HG03045 (cell line): ENCODE measurements around the gene ZNF467.
A peak's percentile ranks its signal among the peaks of the same experiment; 100 is the strongest.

ENCODE experiments used
- ATAC-seq: cut with Tn5 transposase; IDR thresholded peaks from one replicate; pipeline ENCODE4 v1.9.1; 2021; ENCODE audit warnings: mild to moderate bottlenecking, moderate library complexity; ENCODE audit not compliant: unreplicated experiment

The ZNF467 gene

DNA sequence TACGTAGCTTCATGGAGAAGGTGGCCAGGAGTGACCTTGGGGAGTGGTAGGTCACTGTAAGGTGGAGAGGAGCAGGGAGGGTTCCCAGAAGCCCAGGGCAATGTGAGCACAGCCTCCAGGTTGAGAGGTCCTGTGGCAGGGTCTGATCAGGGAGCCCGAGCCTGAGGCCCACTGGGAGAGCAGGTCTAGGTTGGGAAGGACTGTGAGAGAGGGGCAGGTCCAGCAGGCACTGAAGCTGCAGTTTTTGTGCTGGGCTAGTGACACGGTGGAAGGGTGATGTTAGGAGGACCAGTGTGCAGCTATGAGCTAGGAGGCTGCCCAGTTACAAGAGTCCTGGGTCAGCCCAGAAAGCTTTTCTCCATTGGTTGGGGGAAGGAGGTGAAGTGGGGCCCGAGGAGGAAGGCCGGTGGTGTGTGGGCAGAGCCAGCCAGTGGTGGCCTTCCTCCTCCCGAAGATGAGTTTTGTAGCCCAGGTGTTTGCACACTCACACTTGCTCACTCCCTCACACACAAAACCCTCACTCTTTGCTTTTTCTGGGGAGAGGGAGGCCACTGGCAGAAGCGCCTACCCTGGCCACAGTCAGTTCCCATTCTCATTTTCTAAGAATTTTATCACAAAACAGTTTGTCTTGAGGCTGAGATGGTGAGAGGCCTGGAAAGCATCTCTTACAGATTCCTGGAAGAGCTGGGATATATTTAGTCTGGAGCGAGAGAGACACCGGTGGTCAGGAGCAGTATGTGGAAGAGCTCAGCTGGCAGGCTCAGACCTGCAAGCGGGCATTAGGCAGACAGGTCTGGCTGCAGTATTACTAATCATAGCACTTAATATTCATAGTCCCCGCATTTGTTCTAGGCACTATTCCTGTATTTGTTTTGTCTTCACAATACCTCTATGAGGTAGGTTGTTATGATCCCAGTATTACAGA, 57.1 kb downstream of the ZNF467 start:
- no peak for ATAC-seq

DNA sequence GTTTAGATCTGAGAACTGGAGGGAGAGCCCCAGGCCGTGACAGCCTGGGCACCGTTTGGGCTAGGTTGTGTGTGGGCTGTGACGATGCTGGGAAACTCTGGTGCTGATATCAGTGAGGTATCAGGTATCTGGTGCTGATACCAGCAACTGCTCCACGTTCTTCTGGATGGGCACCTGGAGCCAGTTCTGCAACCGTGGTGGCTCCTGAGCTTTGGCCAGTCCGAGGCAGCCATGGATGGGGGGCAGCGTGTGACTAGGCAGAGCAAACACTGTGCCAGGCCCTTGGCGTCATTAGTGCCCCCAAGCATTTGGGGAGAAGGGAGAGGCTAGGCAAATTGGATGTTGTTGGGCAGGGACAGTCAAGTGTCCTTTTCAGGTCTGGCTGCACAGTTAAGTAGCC, 57.9 kb downstream of the ZNF467 start:
- ATAC-seq = no peak

DNA sequence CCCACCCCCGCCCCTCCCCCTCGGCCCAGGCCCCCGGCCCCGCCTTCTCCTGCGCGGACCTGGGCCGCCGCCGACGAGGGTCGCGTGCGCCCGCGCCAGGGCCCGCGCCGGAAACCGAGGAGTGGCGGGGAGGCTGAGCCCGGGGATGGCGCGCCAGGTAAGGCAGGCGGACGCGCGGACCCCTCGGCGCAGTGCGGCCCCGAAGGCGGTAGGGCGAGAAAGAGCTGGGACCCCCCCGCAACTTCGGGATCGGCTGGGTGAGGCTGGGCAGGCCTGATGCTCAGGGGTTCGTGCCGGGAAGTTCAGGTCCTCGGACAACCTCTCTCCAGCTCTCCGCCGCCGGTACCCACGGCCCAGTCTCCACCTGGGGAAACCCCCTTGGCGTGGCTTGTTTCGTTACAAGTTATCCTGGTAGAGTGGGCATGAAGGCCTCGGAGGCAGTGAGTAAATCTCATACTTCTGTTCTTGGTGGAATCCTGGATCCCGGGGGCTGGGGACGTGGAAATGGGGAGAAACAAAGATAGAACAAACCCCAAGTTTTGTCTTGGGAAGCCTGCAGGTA, 58.4 kb downstream of the ZNF467 start:
- ATAC-seq = peak; percentile 22
